Measurements from ENCODE around the gene INHBB.
"Not testable (repeated sequence)": the region's sequence is repeated elsewhere in the genome, so short reads cannot be mapped to it uniquely, and the experiment has no call there.

Gene INHBB

GRCh38 chr2:120316528-120317179, 29.3 kb upstream of the INHBB start:
- DNase-seq, result no peak

DNA sequence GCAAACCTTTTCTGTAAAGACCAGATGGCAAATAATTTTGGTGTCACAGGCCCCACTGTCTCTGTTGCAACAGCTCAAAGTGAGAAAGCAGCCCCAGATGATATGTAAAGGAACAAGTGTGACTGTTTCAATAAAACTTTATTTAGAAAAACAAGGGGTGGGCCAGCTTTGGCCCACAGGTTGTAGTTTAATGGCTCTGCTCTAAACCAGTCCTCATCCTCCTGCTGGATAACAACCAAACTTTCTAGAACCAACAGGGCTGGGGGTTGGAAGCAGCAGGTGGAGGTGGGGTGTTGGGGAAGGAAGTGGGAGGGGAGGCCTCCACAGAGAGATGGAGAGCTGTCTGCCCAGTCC, 28.8 kb upstream of the INHBB start:
- DNase-seq, result no peak

GRCh38 chr2:120317916-120318315, 28.0 kb upstream of the INHBB start:
- DNase-seq, result no peak

DNA sequence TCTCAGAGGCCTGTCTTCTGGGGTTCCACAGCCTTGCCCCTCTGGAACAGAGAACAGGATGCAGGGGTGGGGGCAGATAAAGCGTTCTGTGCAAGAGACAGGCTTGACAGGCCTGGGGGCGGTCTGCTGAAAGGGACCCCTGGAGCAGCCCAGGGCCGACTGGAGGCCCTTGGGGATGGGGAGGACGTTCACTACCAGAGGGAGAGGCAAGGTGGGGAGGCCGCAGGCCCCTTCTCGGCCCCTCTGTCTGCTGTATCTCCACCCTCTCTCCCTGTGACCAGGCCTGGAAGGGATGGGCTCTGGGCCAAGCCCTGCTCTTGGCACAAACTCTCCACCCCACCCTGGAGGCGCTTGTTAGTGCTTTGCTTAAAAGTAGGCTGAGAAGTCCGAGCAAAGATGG, 27.3 kb upstream of the INHBB start:
- no peak for DNase-seq

- no peak for DNase-seq
Measured at GRCh38 chr2:120319123-120319522, 26.8 kb upstream of the INHBB start.

DNA sequence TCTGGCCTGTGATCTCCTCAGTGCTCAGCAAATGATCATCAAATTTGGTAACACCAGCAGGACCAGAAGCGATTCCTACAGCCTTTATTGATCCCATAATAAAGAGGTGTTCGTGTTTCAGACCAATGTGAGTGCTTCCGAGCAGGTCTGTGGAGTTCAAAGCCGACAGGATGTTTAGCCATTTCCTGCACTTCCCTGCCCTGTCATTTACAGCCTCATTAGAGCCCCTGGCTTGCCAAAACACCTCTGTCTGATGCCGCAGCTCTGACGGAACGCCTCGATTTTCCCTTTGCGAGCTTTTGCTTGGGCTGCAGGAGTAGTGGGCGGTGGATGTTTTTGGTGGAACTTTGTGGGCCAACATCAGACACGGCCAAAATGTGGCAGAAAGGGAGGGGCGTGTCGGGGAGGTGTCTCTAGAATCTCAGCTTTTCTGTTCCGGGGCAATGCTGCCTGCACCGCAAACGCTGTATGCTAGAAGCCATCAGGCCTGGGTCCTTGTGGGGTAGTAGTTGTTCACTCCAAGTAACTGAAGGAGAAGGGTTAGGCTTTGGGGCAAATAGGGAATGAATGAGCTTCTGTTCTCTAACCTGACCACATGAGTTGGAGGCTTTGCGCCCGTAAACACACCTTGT, 26.1 kb upstream of the INHBB start:
- no peak for DNase-seq

DNA sequence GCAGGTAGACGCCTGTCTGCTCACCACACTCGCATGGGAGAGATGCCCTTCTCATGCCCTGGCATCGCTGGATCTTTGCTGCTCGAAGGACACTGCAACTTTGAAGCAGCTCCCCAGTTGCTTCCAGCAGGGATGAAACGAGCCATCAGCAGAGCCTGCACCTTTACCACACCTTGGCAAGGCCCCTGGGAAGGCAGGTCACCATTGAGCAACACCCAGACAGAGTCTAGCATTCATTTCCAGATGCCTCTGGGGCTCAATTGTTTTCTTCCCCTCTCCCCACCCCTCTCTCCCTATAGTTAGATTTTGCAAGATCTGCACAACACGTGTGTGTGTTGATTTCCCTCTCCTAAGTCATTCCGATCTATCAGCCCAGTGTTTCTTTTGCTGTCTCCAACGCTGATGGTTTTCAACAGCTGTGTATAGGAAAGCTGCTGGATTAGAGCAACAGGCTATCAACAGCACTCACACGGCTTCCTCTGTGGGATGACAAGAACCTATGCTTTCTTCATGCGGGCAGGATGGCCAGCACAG, 25.6 kb upstream of the INHBB start:
- DNase-seq, result no peak

GRCh38 chr2:120320887-120321556, 24.9 kb upstream of the INHBB start:
- DNase-seq, result not testable (repeated sequence)

- no peak for DNase-seq
Measured at GRCh38 chr2:120321721-120322284, 24.1 kb upstream of the INHBB start.

- no peak for DNase-seq
Measured at GRCh38 chr2:120322329-120322728, 23.6 kb upstream of the INHBB start.

GRCh38 chr2:120323214-120323613, 22.7 kb upstream of the INHBB start:
- DNase-seq, result no peak

DNA sequence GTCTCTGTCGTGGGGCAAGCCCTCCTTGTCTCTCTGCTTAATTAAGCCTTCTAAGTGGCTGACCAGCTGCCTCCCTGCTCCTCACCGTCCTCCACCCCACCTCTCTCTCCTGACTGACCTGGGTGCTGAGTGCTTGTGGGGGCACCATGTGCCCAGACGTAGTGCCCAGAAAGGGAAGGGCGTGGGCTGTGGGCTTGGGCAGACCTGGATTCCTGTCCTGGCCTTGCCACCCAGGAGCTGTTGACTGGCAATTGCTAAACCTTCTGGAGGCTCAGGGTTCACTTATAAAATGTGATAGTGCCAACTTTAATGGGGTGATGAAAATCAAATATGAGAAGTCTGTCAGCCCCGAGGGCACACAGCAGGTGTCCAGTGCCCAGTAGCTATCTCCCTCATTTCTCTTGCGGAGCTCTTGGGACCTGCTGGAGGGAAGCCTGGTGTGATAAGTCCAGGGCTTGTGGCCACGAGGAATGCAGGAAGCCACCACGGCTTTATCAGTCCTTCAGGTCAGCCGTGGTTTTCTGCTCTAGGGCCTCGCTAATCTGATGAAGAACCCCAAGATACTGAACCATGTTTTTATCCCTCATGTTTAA, 22.0 kb upstream of the INHBB start:
- DNase-seq, result no peak

DNA sequence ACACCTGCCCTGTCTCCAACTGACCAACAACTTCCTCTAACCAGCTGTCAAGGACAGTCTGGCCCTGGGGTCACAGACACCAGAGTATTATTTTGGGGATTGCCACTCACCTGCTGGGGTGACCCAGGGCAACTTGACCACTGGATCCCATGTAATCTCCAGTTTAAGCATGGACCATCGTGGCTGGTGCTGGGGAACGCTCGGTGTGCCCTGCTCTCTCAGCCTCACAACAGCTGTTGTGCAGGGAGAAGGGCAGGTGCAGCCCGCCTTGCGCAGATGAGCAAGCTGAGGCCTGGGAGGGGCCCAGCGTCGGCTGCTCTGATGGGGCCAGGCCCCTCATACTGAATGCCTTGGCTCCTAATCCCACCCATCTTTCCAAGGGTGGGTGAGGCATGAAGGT, 21.0 kb upstream of the INHBB start:
- DNase-seq, result no peak

DNA sequence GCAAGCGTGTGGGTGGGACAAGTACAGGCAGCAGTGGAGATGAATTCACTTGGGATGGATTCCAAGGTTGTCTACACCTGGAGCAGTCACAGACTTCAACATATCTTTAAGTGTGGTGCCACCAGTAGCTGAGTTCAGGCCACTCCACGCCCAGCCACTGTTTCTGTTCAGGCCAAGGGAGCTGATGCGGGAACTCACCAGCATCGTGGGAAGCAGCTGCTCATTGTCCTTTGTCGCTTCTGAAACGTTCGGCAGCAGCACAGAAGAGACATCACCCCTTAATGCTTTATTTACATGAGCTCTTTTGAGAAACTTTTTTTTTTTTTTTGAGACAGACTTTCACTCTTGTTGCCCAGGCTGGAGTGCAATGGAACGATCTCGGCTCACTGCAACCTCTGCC, 19.9 kb upstream of the INHBB start:
- no peak for DNase-seq

DNA sequence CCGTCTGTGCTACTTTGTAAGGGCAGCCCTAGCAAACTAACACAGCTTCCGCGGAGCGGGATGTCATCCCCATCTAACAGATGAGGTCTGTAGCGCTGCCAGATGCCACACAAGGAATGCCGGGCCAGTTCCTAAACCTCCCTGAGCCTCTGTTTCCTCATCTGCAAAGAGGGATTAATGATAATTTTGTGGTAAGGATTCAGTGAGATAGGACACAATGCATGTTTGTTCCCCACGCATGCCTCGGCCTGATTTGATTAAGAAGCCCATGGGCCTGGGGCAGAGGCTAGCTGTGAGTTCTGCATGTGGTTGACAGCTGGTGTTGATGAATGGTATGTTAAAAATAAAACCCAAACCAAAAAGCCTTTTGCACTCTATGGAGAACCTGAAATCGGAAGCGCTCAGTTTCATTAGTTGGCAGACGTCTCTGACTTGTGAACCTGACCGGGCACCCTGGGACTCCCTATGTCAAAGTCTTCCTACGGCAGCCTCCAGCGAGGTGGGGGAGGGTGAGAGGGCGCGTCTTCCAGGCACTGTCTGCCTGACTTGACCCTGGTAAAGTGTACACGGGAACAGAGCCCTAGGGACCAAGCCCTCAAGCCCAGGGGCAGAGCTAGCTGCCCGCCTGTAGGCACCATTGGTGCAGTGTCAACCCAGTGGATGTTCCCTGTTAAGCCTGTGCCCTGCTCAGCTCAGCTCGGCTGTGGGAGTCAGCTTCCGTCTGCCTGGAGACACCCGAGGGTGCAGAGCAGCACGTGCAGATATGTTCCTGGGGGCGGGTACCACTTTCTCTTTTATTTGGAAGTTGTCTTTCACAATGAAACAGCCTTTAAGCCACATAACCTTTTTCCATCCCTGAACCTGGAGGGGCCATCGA, 14.8 kb upstream of the INHBB start:
- no peak for DNase-seq

- DNase-seq, result no peak
Measured at GRCh38 chr2:120331903-120332302, 14.0 kb upstream of the INHBB start.

- DNase-seq, result no peak
Measured at GRCh38 chr2:120332384-120332783, 13.6 kb upstream of the INHBB start.

DNA sequence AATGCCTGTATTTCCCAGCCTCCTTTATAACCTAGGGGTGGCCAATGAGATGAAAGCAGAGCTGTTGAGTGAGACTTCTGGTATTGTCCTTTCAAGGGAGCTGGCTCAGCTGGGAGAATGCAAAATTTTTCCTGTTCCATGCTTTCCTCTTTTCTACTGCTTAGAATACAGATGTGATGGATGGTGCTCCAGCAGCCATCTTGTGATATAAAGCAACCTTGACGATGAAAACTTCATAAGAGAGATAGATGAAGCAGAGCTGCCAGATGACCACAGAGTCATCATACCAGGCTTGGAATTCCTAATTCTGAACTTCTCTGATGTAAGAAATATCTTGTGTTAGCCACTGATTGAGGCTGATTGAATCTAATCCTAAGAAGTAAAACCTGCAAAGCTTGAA, 11.9 kb upstream of the INHBB start:
- no peak for DNase-seq

- no peak for DNase-seq
Measured at GRCh38 chr2:120336749-120337148, 9.2 kb upstream of the INHBB start.

DNA sequence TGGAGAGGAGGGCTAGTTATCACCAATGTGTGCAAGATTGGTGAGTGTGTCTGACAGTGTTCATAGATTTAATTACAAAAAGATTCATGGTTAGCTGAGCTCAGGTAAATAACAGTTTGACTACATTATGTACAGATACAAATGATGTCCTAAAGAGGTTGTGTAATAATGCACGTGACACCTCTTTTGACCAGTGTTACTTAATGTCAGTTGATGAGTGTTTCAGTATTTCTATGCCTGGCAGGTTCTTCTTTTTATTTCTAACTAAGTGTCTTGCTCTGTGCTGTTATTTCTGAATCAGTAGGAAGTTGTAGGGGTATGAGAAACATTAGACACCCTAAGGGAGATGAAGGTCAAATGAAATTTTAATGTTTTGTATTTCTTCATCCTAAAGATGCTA, 7.9 kb upstream of the INHBB start:
- no peak for DNase-seq

GRCh38 chr2:120341977-120342376, 4.0 kb upstream of the INHBB start:
- no peak for DNase-seq

DNA sequence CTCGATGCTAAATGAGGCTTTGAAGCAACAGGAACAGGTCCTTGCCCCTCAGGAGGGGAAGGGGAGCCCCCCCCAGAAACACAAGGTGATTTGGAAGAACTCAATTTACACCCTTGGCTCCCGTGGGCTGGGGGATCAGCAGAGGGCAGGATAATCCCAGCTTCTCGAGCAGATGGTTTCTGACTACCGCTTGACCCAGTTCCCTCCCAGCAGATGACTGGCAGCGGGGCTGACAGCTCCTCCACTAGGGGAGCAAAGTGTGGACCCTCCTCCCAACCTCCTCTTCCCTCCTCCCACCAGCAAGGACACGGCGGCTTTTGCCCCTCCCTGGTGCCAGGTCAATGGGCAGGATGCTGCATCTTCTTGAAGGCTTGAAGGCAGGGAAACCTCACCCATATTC, 3.5 kb upstream of the INHBB start:
- DNase-seq, result no peak

DNA sequence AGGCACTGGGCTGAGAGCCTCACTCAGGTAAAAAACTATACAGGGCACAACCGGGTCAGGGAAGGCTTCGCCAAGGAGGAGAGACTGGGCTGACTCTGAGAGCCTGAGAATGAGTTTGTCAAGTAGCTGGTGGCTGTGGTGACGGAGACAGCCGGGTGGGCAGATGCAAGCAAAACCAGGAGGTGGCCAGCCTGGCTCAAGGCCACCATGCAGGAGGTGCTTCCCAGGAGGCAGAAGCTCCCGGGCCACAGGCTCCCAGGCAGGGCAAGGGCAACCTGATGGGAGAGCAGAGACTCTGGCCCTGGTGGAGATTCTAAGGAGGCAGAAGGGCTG, 2.9 kb upstream of the INHBB start:
- DNase-seq, result no peak

Measured in GDM1 (cell line).